Measurements from ENCODE around the gene INSYN2B. TPM values are rescaled to one million over a fixed set of nuclear protein-coding genes. Genes with fewer than 3 reads are reported as not detected.

INSYN2B gene
- total RNA-seq, 1 donor from 2014 or later = 0.12 TPM

DNA sequence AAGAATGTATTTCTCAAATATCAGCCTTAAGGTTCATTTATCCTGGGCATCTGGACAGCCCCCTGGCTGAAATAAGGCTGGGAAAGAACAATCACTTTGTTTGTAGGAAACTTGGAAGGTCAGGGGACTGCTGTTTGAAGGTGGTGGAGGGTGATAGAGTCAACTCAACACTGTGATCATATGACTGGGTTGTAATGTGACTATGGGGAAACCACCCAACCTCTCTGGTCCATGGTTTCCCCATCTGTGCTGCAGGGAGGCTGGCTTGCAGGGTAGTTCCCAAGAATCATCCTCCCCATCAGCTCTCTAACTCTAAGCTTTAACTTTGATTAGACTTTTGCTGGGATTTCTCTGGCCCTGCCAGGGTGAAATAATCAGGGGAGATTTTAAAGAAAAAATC is 10.0 kb downstream of the INSYN2B start:
- H3K4me1 Mint-ChIP-seq (ENCODE audit: low read depth) = peaks cover 6% of the 10 kb centered on the region
- no peaks in the 10 kb centered on the region for H3K36me3 Mint-ChIP-seq (ENCODE audit: insufficient read depth)
- peaks cover 19% of the 10 kb centered on the region for H3K27me3 Mint-ChIP-seq
- no peaks in the 10 kb centered on the region for H3K9me3 Mint-ChIP-seq (ENCODE audit: low read depth)
- no peak for DNase-seq (ENCODE audit: low spot score, unreplicated experiment)
- TF ChIP-seq, protein P1, sequence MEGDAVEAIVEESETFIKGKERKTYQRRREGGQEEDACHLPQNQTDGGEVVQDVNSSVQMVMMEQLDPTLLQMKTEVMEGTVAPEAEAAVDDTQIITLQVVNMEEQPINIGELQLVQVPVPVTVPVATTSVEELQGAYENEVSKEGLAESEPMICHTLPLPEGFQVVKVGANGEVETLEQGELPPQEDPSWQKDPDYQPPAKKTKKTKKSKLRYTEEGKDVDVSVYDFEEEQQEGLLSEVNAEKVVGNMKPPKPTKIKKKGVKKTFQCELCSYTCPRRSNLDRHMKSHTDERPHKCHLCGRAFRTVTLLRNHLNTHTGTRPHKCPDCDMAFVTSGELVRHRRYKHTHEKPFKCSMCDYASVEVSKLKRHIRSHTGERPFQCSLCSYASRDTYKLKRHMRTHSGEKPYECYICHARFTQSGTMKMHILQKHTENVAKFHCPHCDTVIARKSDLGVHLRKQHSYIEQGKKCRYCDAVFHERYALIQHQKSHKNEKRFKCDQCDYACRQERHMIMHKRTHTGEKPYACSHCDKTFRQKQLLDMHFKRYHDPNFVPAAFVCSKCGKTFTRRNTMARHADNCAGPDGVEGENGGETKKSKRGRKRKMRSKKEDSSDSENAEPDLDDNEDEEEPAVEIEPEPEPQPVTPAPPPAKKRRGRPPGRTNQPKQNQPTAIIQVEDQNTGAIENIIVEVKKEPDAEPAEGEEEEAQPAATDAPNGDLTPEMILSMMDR (IDR thresholded peaks at IDR 0.05; ENCODE audit: unreplicated experiment) = no peak
- H3K27ac Mint-ChIP-seq = no peak overlapping the region
- no peak overlapping the region for H3K4me3 Mint-ChIP-seq (ENCODE audit: low read depth)

DNA sequence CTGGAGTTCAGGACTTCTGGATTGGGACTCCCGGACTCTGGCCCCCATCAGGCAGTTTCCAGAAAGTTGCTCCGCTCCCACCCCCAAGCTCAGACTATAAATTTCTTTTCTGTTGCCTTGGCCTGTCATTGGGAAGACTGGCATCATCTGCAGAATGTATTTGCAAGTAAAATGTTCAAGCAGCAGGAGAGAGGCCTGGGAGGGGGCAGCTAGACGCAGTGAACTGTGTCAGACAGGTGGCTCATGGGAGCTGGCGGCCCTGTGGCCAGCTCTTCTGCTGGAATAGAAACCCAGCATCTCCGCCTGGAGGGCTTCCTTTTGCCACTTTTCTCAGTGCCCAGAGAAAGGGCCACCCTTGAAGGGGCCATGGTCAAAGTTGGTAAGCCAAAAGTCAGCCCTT is 16.0 kb downstream of the INSYN2B start:
- DNase-seq (ENCODE audit: low spot score, unreplicated experiment) = no peak
- H3K4me3 Mint-ChIP-seq (ENCODE audit: low read depth) = no peak overlapping the region
- TF ChIP-seq, protein P1 (IDR thresholded peaks at IDR 0.05; ENCODE audit: unreplicated experiment) = no peak
- no peak overlapping the region for H3K27ac Mint-ChIP-seq
- H3K36me3 Mint-ChIP-seq (ENCODE audit: insufficient read depth) = no peaks in the 10 kb centered on the region
- no peaks in the 10 kb centered on the region for H3K9me3 Mint-ChIP-seq (ENCODE audit: low read depth)
- peaks cover 37% of the 10 kb centered on the region for H3K27me3 Mint-ChIP-seq
- H3K4me1 Mint-ChIP-seq (ENCODE audit: low read depth) = no peaks in the 10 kb centered on the region

DNA sequence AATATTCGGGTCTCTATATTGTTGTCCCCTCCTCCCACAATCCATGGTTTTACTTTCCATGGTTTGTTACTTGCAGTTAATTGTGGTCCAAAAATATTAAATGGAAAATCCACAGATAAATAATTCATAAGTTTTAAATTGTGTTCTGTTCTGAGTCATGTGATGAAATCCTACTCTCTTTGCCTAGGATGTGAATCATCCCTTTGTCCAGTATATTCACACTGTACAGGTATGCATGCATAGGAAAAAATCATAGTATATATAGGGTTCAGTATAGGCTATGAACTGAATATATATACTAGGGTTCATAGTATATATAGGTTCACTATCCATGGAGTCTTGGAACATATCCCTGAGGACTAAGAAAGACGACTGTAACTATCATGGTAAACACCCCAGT is 19.6 kb downstream of the INSYN2B start:
- TF ChIP-seq, protein P1 (IDR thresholded peaks at IDR 0.05; ENCODE audit: unreplicated experiment) = no peak
- H3K27me3 Mint-ChIP-seq = peaks cover 31% of the 10 kb centered on the region
- DNase-seq (ENCODE audit: low spot score, unreplicated experiment) = no peak
- no peak overlapping the region for H3K4me3 Mint-ChIP-seq (ENCODE audit: low read depth)
- no peaks in the 10 kb centered on the region for H3K4me1 Mint-ChIP-seq (ENCODE audit: low read depth)
- H3K36me3 Mint-ChIP-seq (ENCODE audit: insufficient read depth) = no peaks in the 10 kb centered on the region
- no peak overlapping the region for H3K27ac Mint-ChIP-seq
- no peaks in the 10 kb centered on the region for H3K9me3 Mint-ChIP-seq (ENCODE audit: low read depth)

DNA sequence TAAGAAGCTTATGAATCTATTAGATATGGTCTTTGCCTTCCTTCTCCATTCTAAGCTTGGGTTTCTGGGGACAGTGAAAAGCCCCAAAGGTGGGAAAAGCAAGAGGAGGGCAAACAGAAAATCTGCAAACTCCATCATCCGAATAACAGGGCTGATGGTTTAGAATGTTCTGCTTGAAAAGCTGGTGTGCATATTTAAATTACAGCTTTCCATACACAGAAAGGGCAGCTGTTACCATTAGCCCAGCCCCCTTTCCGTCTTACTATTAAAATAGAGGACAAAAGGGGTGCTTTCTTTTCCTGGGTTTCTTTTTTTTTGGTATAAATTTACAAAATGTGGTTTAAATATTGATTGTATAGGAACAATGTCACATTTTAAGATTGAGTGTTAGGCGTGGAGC is 22.0 kb downstream of the INSYN2B start:
- Mint-ChIP-seq H3K9me3 (ENCODE audit: low read depth) (no peaks in the 10 kb centered on the region), H3K4me1 (ENCODE audit: low read depth) (no peaks in the 10 kb centered on the region), H3K27me3 (peaks cover 31% of the 10 kb centered on the region), H3K27ac (no peak overlapping the region), H3K36me3 (ENCODE audit: insufficient read depth) (no peaks in the 10 kb centered on the region), H3K4me3 (ENCODE audit: low read depth) (no peak overlapping the region)
- TF ChIP-seq, protein P1 (IDR thresholded peaks at IDR 0.05; ENCODE audit: unreplicated experiment) = no peak
- DNase-seq (ENCODE audit: low spot score, unreplicated experiment) = no peak

DNA sequence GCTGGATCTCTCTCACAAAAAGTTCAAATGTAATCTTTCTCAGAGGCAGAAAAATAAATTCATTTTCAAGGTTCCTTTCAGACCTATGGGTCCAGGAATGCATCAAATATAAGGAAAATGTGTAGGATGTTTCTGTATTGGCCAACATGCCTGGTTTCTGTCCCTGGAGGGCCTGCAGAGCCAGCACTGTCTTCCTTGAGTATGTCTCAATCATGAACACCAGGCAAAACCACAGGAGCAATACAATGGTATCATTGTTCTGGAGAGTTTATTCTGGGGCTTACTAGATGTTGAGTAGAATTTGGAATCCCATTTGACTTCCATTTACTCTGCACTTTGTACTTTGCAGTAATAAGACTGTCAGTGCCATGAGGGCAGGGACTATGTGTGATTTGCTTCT is 23.5 kb downstream of the INSYN2B start:
- Mint-ChIP-seq H3K27me3 (peaks cover 30% of the 10 kb centered on the region), H3K36me3 (ENCODE audit: insufficient read depth) (no peaks in the 10 kb centered on the region), H3K9me3 (ENCODE audit: low read depth) (no peaks in the 10 kb centered on the region), H3K27ac (no peak overlapping the region), H3K4me1 (ENCODE audit: low read depth) (no peaks in the 10 kb centered on the region), H3K4me3 (ENCODE audit: low read depth) (no peak overlapping the region)
- TF ChIP-seq, protein P1 (IDR thresholded peaks at IDR 0.05; ENCODE audit: unreplicated experiment) = no peak
- DNase-seq (ENCODE audit: low spot score, unreplicated experiment) = no peak

All from progenitor cell of endocrine pancreas (in vitro differentiated cells).